D721Med (cell line): ENCODE results near the gene PAFAH1B2.
A peak's percentile ranks its signal among the peaks of the same experiment; 100 is the strongest.
"Not testable (repeated sequence)": the region's sequence is repeated elsewhere in the genome, so short reads cannot be mapped to it uniquely, and the experiment has no call there.

ENCODE experiments used
- DNase-seq: peaks from one replicate; pipeline ENCODE4 v3.0.0; 2011; ENCODE audit warnings: low spot score; ENCODE audit not compliant: insufficient read length
- FAIRE-seq: peaks from 2 replicates; lab custom pipeline; 2011; peaks lifted over from hg19 to GRCh38; lab: Jason Lieb, UNC
- CTCF ChIP-seq: IDR thresholded peaks from 2 replicates; pipeline ENCODE4 v1.5.1; 2012; ENCODE audit warnings: mild to moderate bottlenecking, control low read depth; ENCODE audit not compliant: insufficient read depth; ENCODE audit errors: missing control alignments

PAFAH1B2 gene

DNA sequence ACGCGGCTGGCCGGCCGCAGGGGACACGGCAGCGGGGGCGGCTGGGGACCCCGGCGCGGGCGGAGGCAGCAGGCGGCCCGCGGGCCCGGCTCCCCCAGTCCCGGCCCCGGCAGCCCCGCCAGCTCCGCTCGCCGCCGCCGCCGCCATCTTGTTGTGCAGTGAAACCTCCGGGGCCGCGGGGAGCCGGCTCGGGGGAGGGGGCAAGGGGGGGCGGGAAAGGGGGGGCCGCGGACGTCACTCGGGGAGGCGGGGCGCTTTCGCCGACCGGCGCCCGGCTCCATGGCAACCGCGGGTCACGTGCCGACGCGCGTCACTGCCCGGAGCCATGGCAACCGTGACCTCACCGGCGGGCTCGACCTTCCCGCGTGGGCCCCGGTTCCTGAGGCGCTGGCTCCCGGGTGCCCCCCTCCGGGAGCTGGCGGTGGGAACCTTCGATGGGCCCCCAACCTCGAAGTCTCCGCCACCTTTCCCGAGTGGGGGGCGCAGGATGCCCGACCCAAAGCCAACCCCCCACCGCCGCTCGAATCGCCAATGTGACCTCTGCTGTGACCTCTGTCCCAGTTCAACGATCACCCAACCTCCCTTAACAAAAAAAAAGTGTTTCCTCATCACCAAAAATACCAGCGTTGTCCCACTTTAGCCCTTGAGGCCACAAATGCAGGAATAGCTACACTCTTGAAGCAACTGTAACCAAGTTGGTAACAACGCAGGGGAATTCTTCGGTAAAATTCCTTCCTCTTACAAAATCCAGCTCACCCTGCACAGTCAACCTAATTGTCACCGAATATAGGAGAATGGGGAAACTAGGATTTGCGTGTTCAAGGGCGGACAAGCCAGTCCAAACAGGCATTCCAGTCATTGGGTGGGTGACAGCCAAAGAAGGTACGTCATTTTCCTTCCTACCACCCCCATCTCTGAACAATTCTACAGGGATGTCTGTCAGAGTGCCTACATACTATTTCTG, 45.5 kb upstream of the PAFAH1B2 start, which contains the start of gene SIK3:
SIK3 (minus strand) TSS at position 160 of the 964 bp plus-strand sequence; CDS start at position 147, 13 bp downstream.
- FAIRE-seq (no peak), DNase-seq (peak; percentile 95)
- TF ChIP-seq CTCF, result peak; percentile 39

GRCh38 chr11:117099696-117100095, 44.4 kb upstream of the PAFAH1B2 start:
- TF ChIP-seq CTCF, result no peak
- no peak for FAIRE-seq
- DNase-seq, result no peak

DNA sequence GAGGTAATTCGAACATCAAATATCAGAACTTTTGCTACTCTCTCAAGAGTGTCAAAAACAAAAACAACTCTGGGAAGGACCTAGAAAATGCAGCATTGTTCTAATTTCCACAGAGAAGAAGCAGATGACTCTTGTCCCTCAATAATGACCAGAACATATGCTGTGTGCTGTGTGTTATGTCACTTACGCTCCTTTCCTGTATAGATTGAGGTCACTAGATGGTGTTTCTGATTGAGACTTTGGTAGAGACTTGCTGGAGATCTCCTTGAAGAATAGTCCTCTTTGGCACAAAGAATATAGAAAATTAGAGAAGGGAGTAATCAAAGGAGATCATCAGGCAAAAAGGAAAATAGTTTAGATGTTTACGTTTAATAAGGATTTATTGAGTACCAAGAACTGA, 43.5 kb upstream of the PAFAH1B2 start:
- TF ChIP-seq CTCF, result no peak
- FAIRE-seq (no peak), DNase-seq (no peak)

- FAIRE-seq, result no peak
- no peak for TF ChIP-seq CTCF
- no peak for DNase-seq
Observed at GRCh38 chr11:117107701-117108590, 36.1 kb upstream of the PAFAH1B2 start.

DNA sequence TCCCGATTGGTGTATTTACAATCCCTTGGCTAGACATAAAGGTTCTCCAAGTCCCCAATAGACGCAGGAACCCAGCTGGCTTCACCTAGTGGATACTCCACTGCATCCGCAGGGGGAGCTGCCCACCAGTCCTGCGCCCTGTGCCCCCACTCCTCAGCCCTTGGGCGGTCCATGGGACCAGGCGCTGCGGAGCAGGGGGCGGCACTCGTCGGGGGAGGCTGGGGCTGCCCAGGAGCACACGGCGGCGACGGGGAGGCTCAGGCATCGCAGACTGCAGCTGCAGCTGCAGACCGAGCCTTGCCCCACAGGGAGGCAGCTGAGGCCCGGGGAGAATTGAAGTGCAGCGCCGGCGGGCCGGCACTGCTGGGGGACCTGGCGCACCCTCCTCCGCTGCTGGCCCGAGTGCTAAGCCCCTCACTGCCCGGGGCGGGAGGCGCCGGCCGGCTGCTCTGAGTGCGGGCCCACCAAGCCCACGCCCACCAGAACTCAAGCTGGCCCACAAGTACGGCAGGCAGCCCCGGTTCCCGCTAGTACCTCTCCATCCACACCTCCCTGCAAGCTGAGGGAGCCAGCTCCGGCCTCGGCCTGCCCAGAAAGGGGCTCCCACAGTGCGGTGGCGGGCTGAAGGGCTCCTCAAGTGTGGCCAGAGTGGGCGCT, 33.7 kb upstream of the PAFAH1B2 start:
- DNase-seq (no peak), FAIRE-seq (no peak)
- no peak for TF ChIP-seq CTCF

GRCh38 chr11:117112497-117112896, 31.6 kb upstream of the PAFAH1B2 start:
- FAIRE-seq, DNase-seq: not testable (repeated sequence)

- FAIRE-seq, DNase-seq: not testable (repeated sequence)
Observed at GRCh38 chr11:117112939-117113338, 31.1 kb upstream of the PAFAH1B2 start.
